Aorta (tissue), 5 donors: Measurements from ENCODE around the gene TADA2B. TPM values are rescaled to one million over a fixed set of nuclear protein-coding genes. Genes with fewer than 3 reads are reported as not detected.
A peak's percentile ranks its signal among the peaks of the same experiment; 100 is the strongest.

Source experiments
- ATAC-seq: fragments of 200-7000 bp; cut with Tn5 transposase; one replicate; pipeline ENCODE4 v1.9.1; 2022; ENCODE audit warnings: moderate library complexity; ENCODE audit not compliant: low FRiP score
- DNase-seq, 2 donors: peaks; one replicate each; pipeline ENCODE4 v3.0.0-alpha.2; 2020
- H3K27ac ChIP-seq, 2 donors: one replicate each; pipeline ENCODE4 v1.5.1; 2013; ENCODE audit warnings: low read length in 2 of 2, mild to moderate bottlenecking in 2 of 2, moderate library complexity in 2 of 2, control low read depth in 1 of 2, inconsistent platforms in 1 of 2, low read depth in 1 of 2
- H3K27me3 ChIP-seq, 2 donors: one replicate each; pipeline ENCODE4 v1.6.1; 2013; ENCODE audit warnings: control low read depth in 1 of 2, low read length in 1 of 2, mild to moderate bottlenecking in 1 of 2, moderate library complexity in 1 of 2; ENCODE audit not compliant: insufficient read depth in 2 of 2, control insufficient read depth in 1 of 2
- H3K36me3 ChIP-seq, 2 donors: one replicate each; pipeline ENCODE4 v1.6.1; 2013; ENCODE audit warnings: control low read depth in 1 of 2, low read length in 1 of 2, mild to moderate bottlenecking in 1 of 2; ENCODE audit not compliant: insufficient read depth in 2 of 2, control insufficient read depth in 1 of 2
- H3K4me1 ChIP-seq, 2 donors: one replicate each; pipeline ENCODE4 v1.6.1; 2013; ENCODE audit warnings: low read length in 2 of 2, control low read depth in 1 of 2, mild to moderate bottlenecking in 1 of 2, moderate library complexity in 1 of 2; ENCODE audit not compliant: insufficient read depth in 2 of 2, control insufficient read depth in 1 of 2
- H3K4me3 ChIP-seq, 2 donors: one replicate each; pipeline ENCODE4 v1.5.1; 2013; ENCODE audit warnings: low read length in 2 of 2, control low read depth in 1 of 2, mild to moderate bottlenecking in 1 of 2
- H3K9me3 ChIP-seq: one replicate; pipeline ENCODE4 v1.6.1; 2013; ENCODE audit warnings: mild to moderate bottlenecking, low read length; ENCODE audit not compliant: control insufficient read depth
- WGBS, 2 donors: extraction: QIAGEN DNeasy Blood & Tissue Kit; methylation state at CpG; one replicate each; pipeline ENCODE4 v1.1.7; 2013; 5-methylcytosine and 5-hydroxymethylcytosine counted together
- intact Hi-C, 2 donors: fragments of 100-400 bp; cut with DNase I; formaldehyde crosslinking; loops; one replicate each; pipeline versions ENCODE4 v1.14.2 to v1.15.0; 2022
- long read RNA-seq, 2 donors: library from polyadenylated mRNA; unstranded; transcript quantifications; one replicate each; pipeline ENCODE4 v2.0.0, GENCODE V29; 2020 to 2021
- polyA plus RNA-seq, 2 donors: library from polyadenylated mRNA; stranded (reverse); fragments of 200-250 nt; gene quantifications; one replicate each; pipeline ENCODE4 v1.2.3, GENCODE V29; 2013
- total RNA-seq, 2 donors: library from RNA; stranded (reverse); fragmentation: NEBNext Ultra II Directional; extraction: Animal tissue kit (Norgen Biotek cat#: 25700); gene quantifications; one replicate each; pipeline ENCODE4 v1.2.1, GENCODE V29; 2021
- donor health status: healthy with polysubstance abuse.
- donor health status: Bipolar disorder and iron deficiency.
- donor health status: DM: no; HTN: no; CAD: no.
- donor health status: DM: no; HTN: no; CAD: no.
- donor health status: DM: yes; HTN: yes; CAD: no.

Gene TADA2B, protein sequence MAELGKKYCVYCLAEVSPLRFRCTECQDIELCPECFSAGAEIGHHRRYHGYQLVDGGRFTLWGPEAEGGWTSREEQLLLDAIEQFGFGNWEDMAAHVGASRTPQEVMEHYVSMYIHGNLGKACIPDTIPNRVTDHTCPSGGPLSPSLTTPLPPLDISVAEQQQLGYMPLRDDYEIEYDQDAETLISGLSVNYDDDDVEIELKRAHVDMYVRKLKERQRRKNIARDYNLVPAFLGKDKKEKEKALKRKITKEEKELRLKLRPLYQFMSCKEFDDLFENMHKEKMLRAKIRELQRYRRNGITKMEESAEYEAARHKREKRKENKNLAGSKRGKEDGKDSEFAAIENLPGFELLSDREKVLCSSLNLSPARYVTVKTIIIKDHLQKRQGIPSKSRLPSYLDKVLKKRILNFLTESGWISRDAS
- 10 to 100 TPM; 18.1 to 19.2 TPM for total RNA-seq
- polyA plus RNA-seq: 1 to 10 TPM; 6.5 to 8.4 TPM
- long read RNA-seq, donor 1, transcript TADA2B-205 (1 exons, 3,818 nt): major isoform, 29 of 31 reads
- long read RNA-seq, donor 1, partial matches to known transcripts: 0 of 31 reads
- long read RNA-seq, donor 1, other reads (novel, unspliced or antisense): 2 of 31 reads
- long read RNA-seq, donor 2, full-length matches to known transcripts: 23 of 25 reads
- long read RNA-seq, donor 2, partial matches to known transcripts: 0 of 25 reads
- long read RNA-seq, donor 2, other reads (novel, unspliced or antisense): 2 of 25 reads

DNA sequence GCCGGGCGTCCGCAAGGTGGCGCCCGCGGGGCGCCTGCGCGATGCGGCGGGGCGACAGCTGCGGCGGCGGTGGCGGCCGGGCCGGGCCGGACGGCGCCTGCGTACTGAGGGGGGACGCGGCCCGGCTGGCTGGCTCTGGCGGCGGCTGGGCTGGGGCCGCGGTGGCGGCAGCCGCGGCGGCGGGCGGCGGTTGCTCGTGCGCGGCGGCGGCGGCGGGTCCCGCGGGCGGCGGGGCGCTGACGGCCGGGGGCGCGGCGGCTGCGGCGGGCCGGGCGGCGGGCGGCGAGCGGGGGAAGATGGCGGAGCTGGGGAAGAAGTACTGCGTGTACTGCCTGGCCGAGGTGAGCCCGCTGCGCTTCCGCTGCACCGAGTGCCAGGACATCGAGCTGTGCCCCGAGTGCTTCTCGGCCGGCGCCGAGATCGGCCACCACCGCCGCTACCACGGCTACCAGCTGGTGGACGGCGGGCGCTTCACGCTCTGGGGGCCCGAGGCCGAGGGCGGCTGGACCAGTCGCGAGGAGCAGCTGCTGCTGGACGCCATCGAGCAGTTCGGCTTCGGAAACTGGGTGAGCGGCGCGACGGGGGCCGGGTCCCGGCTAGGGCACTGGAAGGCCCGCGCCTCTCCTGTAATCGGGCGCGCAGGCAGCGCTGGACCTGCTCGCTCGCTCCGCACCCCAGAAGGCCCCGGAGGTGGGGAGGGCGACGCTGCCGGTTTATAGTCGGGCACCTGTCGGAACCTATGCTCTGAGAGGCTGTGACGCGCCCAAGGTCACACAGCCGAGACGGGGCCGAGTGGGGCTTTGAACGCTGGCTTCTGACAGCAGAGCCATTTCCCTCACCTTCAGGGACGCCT, at the start of gene TADA2B:
Gene TADA2B (plus strand): TSS at position 89 of the 853 bp plus-strand sequence. CDS start 208 bp downstream, at position 297.
- Histone ChIP-seq H3K9me3 (no peaks in the 10 kb centered on the region), H3K4me3 (peak within 1 kb of the TSS; percentile 46 to 93), H3K27ac (peak within 1 kb of the TSS; percentile 63 to 93), H3K36me3 (no peaks in the 10 kb centered on the region), H3K4me1 (no peaks in the 10 kb centered on the region), H3K27me3 (no peaks in the 10 kb centered on the region)
- intact Hi-C loops: loop anchor here (1.0 to 5.0 kb wide), 5 partner anchors 25 to 326 kb away; partner anchors contain the start of genes GRPEL1 (in 2 of the 2) and BLOC1S4 (in 1 of the 2)
- ATAC-seq (peak; percentile 41), DNase-seq (peak; percentile 67 to 86)
- 0 to 1% methylated on average over 76 to 119 of the region's 119 CpGs for WGBS, 2 donors

DNA sequence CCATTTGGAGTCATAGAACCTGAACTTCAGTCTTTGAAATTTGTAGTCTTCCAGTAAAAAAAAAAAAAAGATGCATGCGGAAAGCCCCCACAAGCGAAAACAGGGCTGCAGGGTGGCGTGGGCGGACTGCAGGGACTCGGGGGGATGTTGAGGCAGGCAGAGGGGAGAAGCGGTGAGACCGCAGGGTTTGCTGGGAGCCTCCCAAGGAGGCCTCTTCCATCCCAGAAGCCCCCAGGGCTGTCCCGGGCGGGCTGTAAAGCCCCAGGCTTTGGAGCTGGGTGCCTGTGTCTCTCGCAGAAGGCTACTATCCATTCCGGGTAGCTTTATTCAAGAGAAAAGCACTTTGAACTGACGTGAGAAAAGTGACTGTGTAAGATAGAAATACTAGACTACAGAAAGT, 46.7 kb upstream of the TADA2B start:
- no peak overlapping the region for H3K4me3 ChIP-seq
- intact Hi-C loops: no loop called here
- H3K27me3 ChIP-seq: no peaks in the 10 kb centered on the region
- no peak for DNase-seq
- no peak for ATAC-seq
- no peaks in the 10 kb centered on the region for H3K9me3 ChIP-seq
- 96 to 97% methylated on average over 12 of the region's 12 CpGs for WGBS, 2 donors
- no peaks in the 10 kb centered on the region for H3K4me1 ChIP-seq
- no peak overlapping the region for H3K27ac ChIP-seq
- H3K36me3 ChIP-seq: peaks cover 5 to 8% of the 10 kb centered on the region in 2 donors

DNA sequence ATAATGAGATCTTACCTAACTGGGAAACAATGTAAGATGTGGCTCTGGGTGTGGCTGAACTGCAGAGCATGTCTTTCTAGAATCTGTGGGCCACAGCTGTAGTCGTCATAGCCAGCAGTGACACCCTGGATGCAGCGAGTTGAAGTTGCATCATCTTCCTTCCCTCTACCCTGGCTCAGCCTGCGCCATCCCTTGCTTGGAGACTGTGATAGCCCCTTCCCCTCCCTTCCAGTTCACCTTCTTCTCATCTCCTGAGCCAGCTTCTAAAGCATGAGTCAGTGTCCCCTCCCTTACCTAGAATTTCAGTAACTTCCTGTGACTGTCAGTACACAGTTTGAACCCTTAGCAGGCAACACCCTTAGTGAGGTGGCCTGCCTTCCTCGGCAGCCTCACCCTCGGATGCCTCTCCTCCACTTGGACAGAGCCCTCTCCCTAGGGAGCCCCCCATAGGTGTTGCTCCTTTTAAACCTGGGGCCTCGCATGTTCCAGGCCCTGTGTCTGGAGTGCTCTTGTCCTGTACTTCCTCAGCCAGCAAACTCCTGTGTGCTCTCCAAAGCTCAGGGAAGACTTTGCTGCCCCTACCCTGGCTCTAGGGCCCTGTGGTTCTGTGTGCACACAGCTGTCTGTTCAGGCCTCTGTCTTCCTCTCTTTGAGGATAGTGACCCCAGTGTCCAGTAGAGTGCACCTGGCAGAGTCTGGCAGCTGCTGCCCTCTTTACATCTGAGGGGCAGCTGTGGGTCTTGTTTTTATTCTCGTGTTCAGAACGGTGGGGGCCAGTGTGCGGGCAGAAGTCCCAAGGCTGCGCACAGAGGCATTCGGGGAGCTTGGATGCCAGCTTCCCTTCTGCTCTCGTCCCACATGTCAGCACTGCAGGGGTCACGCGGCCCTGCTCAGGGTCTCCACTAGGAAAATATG, 43.7 kb upstream of the TADA2B start:
- intact Hi-C loops: no loop called here
- H3K4me3 ChIP-seq: no peak overlapping the region
- no peak overlapping the region for H3K27ac ChIP-seq
- ATAC-seq: peak; percentile 59
- peaks cover 2 to 10% of the 10 kb centered on the region in 2 donors for H3K36me3 ChIP-seq
- DNase-seq: peak in 1 of 2 donors; percentile 67
- H3K9me3 ChIP-seq: no peaks in the 10 kb centered on the region
- no peaks in the 10 kb centered on the region for H3K27me3 ChIP-seq
- WGBS, 2 donors: 83 to 93% methylated on average over 14 of the region's 14 CpGs
- H3K4me1 ChIP-seq: no peaks in the 10 kb centered on the region

DNA sequence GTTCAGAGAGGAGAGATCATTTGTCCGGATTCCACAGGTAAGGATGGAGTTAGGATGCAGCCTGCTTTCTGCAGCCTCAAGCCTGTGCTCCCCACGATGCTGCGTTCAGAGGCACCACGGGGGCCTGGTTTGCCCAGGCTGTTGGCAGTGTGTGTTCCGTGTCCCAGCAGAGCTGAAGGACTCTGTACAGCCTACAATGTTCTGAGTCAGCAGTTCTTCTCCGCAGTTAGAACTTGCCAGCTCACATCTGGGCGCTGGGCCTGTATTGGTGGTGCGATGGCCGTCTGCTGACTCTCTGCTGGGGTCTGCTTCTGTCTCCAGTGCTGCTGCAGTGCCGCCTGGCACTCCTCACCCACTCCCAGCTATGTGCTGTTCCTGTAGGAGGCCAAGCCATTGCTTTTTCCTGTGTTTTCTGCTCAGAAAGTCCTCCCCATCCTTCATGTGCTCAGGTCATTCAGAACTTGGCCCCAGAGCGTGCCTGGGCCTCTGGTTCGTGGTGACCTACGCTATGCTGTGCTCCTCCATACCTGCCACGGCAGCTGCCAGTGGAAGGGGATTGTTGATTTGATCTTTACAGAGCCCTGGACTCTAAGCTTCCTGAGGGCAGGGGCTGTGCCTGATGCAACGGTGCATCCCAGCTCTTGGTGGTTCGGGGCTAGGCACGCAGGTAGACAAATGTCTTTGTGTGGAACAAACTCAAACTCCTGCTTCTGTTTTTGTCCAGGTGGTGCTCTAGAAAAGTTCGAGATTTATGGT, 42.6 kb upstream of the TADA2B start:
- Histone ChIP-seq H3K9me3 (no peaks in the 10 kb centered on the region), H3K27ac (no peak overlapping the region), H3K4me3 (no peak overlapping the region), H3K27me3 (no peaks in the 10 kb centered on the region), H3K36me3 (peaks cover 0 to 10% of the 10 kb centered on the region in 2 donors), H3K4me1 (no peaks in the 10 kb centered on the region)
- WGBS, 2 donors: 96% methylated on average over 18 of the region's 18 CpGs
- intact Hi-C loops: no loop called here
- DNase-seq: peak in 1 of 2 donors; percentile 65
- ATAC-seq: no peak

DNA sequence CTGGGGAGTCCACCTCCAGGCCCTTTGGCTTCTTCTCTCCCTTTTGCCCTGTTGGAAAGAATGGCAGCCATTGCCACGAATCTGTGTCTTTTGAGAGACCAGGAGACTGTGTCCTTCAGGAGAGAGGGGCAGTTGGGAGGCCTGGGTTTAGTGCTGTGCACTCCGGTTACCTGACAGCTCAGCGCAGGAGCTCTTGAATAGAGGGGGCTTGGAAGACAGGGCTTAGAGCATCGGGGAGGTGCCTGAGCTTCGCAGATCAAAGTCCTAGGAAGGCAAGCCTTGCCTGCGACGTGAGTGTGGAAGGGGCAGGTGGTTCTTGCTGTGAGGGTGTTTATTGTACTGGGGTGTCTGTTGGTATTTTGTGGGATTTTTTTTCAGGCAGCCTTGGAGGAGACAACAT, 41.9 kb upstream of the TADA2B start:
- ATAC-seq (no peak), DNase-seq (no peak)
- no peaks in the 10 kb centered on the region for H3K9me3 ChIP-seq
- intact Hi-C loops: no loop called here
- no peak overlapping the region for H3K4me3 ChIP-seq
- H3K36me3 ChIP-seq: peaks cover 0 to 10% of the 10 kb centered on the region in 2 donors
- no peaks in the 10 kb centered on the region for H3K4me1 ChIP-seq
- H3K27me3 ChIP-seq: no peaks in the 10 kb centered on the region
- no peak overlapping the region for H3K27ac ChIP-seq
- 94 to 95% methylated on average over 7 of the region's 7 CpGs for WGBS, 2 donors

DNA sequence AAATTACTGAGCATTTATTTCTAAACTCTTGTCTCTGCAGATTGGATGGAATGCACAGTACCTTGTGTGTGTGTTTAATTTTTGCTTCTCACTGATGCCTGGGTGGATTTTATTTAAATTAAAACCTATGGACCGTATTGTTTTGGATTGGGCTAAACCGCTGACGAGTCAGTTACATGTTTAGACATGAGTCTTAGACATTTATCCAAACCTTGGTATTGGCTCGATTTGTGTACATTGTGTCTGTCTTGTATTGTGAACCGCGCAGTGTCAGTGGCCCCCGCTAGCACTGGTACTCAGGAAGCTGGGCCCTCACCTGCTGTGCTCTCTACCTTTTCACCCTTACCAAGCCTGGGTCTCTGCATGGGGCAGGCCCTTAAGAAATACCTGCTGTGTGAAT, 40.8 kb upstream of the TADA2B start:
- H3K4me3 ChIP-seq: no peak overlapping the region
- intact Hi-C loops: no loop called here
- WGBS, 2 donors: 96 to 98% methylated on average over 7 of the region's 7 CpGs
- no peak overlapping the region for H3K27ac ChIP-seq
- ATAC-seq: no peak
- H3K9me3 ChIP-seq: no peaks in the 10 kb centered on the region
- H3K4me1 ChIP-seq: no peaks in the 10 kb centered on the region
- no peaks in the 10 kb centered on the region for H3K27me3 ChIP-seq
- DNase-seq: no peak
- H3K36me3 ChIP-seq: peaks cover 0 to 12% of the 10 kb centered on the region in 2 donors

DNA sequence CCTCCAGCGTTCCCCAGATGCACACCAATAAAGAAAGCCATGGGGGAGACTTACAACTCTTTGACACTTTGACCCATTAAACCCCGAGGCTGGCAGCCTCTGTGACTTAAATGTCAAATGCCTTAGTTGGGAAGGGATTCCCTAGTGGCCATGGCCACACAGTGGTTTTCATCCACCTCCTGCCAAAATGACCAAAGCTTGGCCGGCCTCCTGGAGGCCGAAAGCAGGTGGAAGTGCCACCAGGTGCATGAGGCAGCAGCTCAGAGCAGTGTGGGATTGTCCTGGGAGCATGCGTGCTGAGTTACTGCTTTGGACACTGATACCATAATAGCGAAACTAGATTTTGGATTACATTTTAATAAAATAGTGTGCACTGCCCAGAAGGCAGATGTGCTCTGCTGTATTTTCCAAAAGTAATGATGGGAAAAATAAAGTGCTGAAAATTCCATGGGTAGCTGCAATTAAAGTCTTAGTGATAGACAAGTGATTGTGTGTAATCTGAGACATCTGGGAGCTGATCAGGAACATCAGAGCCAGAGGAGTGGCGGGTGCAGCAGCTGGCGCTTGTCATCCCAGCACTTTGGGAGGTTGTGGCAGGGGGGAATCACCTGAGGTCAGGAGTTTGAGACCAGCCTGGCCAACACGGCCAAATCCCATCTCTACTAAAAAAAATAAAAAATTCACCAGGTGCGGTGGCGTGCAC, 39.8 kb upstream of the TADA2B start:
- Histone ChIP-seq H3K4me3 (no peak overlapping the region), H3K4me1 (no peaks in the 10 kb centered on the region), H3K27me3 (no peaks in the 10 kb centered on the region), H3K36me3 (peaks cover 0 to 12% of the 10 kb centered on the region in 2 donors), H3K9me3 (no peaks in the 10 kb centered on the region), H3K27ac (no peak overlapping the region)
- DNase-seq (no peak), ATAC-seq (no peak)
- WGBS, 2 donors: 79 to 88% methylated on average over 11 of the region's 11 CpGs
- intact Hi-C loops: no loop called here
